GM13976 (cell line): Measurements from ENCODE around the gene CLEC16A.

ENCODE experiments used
- DNase-seq: peaks from one replicate; pipeline ENCODE4 v3.0.0; 2012; ENCODE audit warnings: low spot score
- CTCF ChIP-seq: IDR thresholded peaks from 2 replicates; pipeline ENCODE4 v1.5.1; 2012; ENCODE audit warnings: borderline replicate concordance, mild to moderate bottlenecking; ENCODE audit not compliant: insufficient read depth; ENCODE audit errors: extremely low read depth, missing control alignments, control extremely low read depth
- in situ Hi-C: fragments of 300-500 bp; cut with MboI; formaldehyde crosslinking; loops from one replicate; pipeline ENCODE4 v1.12.0; 2022; ENCODE audit warnings: low sequenced_read_pairs, mixed read lengths, inconsistent platforms; ENCODE audit not compliant: unreplicated experiment

CLEC16A gene

DNA sequence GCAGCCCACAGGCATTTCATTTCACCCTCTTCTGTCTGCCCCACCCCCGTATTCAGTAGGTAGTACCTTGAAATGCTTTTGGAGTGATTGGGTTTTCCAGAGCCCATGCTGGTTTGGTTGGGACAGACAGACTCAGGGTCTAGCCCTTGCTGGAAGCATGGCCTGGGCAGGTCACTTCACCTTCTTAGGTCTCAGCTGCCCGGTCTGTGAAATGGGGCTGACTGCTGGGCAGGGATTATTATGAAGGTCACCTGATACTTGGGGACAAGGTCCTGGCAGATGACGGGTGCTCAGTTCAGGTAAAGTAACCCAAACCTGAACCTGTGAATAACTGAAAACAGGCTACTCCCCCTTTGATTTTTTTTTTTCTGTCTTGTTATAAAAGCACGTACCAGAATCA lies 116.0 kb downstream of the CLEC16A start:
- in situ Hi-C loops, result no loop called here
- no peak for DNase-seq
- TF ChIP-seq CTCF, result no peak

DNA sequence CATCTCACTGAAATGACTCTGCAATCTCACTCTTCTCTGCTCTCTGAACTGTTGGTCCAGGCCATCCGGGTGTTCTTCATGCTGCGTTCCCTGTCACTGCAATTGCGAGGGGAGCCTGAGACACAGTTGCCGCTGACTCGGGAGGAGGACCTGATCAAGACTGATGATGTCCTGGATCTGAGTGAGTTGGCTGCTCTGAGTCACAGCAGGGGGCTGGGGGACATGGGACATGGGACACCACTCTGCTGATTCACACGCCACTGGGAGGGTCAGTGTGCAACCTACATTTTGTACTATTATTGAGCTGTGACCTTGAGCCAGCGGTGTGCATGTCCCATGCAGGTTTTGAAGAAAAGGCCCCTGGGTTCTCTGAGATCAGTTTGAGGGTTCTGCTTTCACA lies 116.5 kb downstream of the CLEC16A start:
- no peak for DNase-seq
- no peak for TF ChIP-seq CTCF
- in situ Hi-C loops, result no loop called here

- in situ Hi-C loops, result no loop called here
- DNase-seq, result no peak
- no peak for TF ChIP-seq CTCF
Observed at GRCh38 chr16:11061629-11062270, 117.4 kb downstream of the CLEC16A start.

GRCh38 chr16:11063448-11064201 lies 119.3 kb downstream of the CLEC16A start:
- no peak for TF ChIP-seq CTCF
- in situ Hi-C loops, result no loop called here
- DNase-seq, result no peak

DNA sequence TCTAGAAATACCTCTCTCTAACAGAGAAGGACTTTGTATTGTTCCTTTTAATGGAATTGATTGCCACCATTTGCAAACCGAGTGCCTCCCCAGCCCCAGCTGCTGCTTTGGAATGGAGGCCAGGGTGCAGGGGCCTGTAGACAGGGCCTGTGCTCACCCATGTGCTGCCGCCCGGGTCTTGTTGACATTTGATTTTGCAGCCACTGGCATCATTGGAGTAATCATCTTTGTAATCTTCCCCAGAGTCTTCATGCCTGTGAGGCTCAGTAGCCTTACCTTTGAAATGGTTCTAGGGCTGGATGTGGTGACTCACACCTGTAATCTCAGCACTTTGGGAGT lies 119.8 kb downstream of the CLEC16A start:
- DNase-seq, result no peak
- TF ChIP-seq CTCF, result no peak
- in situ Hi-C loops, result no loop called here

- no peak for TF ChIP-seq CTCF
- no peak for DNase-seq
- in situ Hi-C loops, result no loop called here
Observed at GRCh38 chr16:11064851-11065250, 120.5 kb downstream of the CLEC16A start.
